ENCODE measurements around the gene RAB11A.

- no peak for TF ChIP-seq CTCF (IDR thresholded peaks at IDR 0.05)
- no peak for TF ChIP-seq POLR2A (IDR thresholded peaks at IDR 0.05)
Observed at GRCh38 chr15:65935391-65935790, 66.1 kb downstream of the RAB11A start.

Data from Peyer's patch (tissue), 4 donors.